HepG2 (cell line): Measurements from ENCODE around the gene C6orf132.

Source experiments
- TCF7L2 ChIP-seq: IDR thresholded peaks from 2 replicates; pipeline ENCODE4 v1.6.1; 2011; ENCODE audit warnings: mild to moderate bottlenecking, low read depth, low read length, moderate library complexity
- TF ChIP-seq, protein P1 (sequence below): sonication (generic); formaldehyde crosslinking; IDR thresholded peaks from 2 replicates; pipeline ENCODE4 v1.8.0; 2022; ENCODE audit warnings: missing genetic modification reagents, mild to moderate bottlenecking, borderline replicate concordance

- TF ChIP-seq TCF7L2: no peak
- TF ChIP-seq, protein P1, sequence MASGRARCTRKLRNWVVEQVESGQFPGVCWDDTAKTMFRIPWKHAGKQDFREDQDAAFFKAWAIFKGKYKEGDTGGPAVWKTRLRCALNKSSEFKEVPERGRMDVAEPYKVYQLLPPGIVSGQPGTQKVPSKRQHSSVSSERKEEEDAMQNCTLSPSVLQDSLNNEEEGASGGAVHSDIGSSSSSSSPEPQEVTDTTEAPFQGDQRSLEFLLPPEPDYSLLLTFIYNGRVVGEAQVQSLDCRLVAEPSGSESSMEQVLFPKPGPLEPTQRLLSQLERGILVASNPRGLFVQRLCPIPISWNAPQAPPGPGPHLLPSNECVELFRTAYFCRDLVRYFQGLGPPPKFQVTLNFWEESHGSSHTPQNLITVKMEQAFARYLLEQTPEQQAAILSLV (CRISPR knock-in tag): no peak
Observed at GRCh38 chr6:42154461-42155209, 12.2 kb upstream of the C6orf132 start.
